Astrocyte of the cerebellum (primary cell): ENCODE results near the gene KIF22.
"Not testable (repeated sequence)": the region's sequence is repeated elsewhere in the genome, so short reads cannot be mapped to it uniquely, and the experiment has no call there.

ENCODE experiments used
- DNase-seq: peaks from one replicate; pipeline ENCODE4 v3.0.0-alpha.2; 2011; ENCODE audit warnings: low read depth
- H3K4me3 ChIP-seq: 2 replicates; pipeline ENCODE4 v1.5.1; 2011; ENCODE audit warnings: mild to moderate bottlenecking, low read depth, low read length, moderate library complexity
- in situ Hi-C: cut with HindIII; loops from 2 replicates; pipeline ENCODE4 v1.10.0; 2017; ENCODE audit warnings: low sequenced_read_pairs
- TF ChIP-seq, protein P1 (sequence below): IDR thresholded peaks from 2 replicates; pipeline ENCODE4 v1.5.1; 2012; ENCODE audit warnings: low read length, low read depth, moderate library complexity, mild to moderate bottlenecking; ENCODE audit errors: missing control alignments

Gene KIF22

DNA sequence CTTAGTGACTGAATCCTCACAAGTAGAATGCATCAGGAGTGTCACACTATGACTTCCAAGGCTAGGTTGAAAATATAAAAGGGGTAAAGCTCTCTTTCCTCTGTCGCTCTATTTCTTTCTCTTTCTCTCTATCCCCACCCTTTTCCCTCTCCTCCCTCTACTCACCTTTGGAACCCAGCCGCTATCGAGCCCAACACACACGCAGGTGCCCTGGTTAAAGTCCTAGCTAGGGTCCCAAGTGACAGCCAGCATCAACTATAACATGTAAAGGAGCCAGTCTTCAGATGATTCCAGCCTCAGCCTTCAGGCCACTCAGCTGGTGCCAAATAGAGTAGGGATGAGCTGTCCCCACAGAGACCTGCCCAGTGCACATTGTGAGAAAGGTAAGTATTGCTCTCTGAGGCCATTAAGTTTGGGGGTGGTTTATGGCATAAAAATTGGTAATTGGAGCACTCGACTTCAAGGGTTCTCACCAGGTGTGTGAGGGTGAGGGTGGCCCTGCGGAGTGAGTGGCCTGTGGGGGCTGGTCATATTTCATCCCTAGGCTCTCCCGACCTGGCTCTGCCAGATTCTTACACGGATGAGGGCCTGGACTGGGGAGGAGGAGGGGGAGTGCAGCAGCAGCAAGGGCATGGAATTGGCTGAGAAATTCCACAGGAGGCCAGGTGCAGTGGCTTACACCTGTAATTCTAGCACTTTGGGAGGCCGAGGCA lies 29.8 kb upstream of the KIF22 start:
- in situ Hi-C loops: no loop called here
- no peak for DNase-seq
- H3K4me3 ChIP-seq: no peak overlapping the region
- TF ChIP-seq, protein P1, sequence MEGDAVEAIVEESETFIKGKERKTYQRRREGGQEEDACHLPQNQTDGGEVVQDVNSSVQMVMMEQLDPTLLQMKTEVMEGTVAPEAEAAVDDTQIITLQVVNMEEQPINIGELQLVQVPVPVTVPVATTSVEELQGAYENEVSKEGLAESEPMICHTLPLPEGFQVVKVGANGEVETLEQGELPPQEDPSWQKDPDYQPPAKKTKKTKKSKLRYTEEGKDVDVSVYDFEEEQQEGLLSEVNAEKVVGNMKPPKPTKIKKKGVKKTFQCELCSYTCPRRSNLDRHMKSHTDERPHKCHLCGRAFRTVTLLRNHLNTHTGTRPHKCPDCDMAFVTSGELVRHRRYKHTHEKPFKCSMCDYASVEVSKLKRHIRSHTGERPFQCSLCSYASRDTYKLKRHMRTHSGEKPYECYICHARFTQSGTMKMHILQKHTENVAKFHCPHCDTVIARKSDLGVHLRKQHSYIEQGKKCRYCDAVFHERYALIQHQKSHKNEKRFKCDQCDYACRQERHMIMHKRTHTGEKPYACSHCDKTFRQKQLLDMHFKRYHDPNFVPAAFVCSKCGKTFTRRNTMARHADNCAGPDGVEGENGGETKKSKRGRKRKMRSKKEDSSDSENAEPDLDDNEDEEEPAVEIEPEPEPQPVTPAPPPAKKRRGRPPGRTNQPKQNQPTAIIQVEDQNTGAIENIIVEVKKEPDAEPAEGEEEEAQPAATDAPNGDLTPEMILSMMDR: no peak

- H3K4me3 ChIP-seq, in situ Hi-C loops, DNase-seq: not testable (repeated sequence)
These were observed 29.3 kb upstream of the KIF22 start for GRCh38 chr16:29761280-29761651.

- in situ Hi-C loops: no loop called here
- TF ChIP-seq, protein P1: no peak
- DNase-seq: no peak
- H3K4me3 ChIP-seq: no peak overlapping the region
These were observed 28.7 kb upstream of the KIF22 start for GRCh38 chr16:29761882-29762281.

DNA sequence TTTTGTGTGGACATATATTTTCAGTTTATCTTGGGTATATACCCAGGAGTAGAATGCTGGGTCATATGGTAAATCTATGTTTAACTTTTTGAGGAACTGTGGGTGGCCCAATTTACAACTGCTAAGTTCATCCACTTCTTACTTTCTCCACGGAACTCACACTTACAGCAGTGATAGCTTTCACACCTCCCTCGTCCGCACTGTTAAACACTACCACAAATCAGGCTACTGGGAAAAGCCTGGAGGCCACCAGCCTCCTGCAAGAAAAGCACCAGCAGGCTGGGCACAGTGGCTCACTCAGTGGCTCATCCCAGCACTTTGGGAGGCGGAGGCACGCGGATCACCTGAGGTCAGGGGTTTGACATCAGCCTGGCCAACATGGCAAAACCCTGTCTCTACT lies 27.2 kb upstream of the KIF22 start:
- no peak overlapping the region for H3K4me3 ChIP-seq
- in situ Hi-C loops: no loop called here
- DNase-seq: no peak
- TF ChIP-seq, protein P1: no peak

- H3K4me3 ChIP-seq: no peak overlapping the region
- in situ Hi-C loops: no loop called here
- TF ChIP-seq, protein P1: no peak
- no peak for DNase-seq
These were observed 25.2 kb upstream of the KIF22 start for GRCh38 chr16:29765167-29766032.

DNA sequence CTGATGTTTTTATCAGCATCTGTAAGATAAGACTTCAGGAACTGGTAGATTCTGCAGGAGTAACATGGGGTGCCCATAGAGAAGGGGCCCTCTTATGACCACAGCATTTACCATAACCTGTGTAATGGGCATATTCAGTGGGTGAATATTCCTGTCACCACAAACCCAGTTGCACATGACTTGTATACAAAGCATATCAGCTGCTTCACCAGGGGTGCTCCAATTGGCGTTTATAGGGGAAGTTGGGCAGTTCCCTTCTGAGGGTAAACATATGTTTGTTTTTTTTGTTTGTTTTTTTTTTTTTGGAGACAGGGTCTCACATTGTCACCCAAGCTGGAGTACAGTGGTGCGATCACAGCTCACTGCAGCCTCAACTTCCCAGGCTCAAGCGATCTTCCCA lies 24.0 kb upstream of the KIF22 start:
- TF ChIP-seq, protein P1: no peak
- DNase-seq: no peak
- H3K4me3 ChIP-seq: no peak overlapping the region
- in situ Hi-C loops: no loop called here

GRCh38 chr16:29767062-29767461 lies 23.5 kb upstream of the KIF22 start:
- in situ Hi-C loops: no loop called here
- no peak overlapping the region for H3K4me3 ChIP-seq
- TF ChIP-seq, protein P1: no peak
- DNase-seq: no peak
